Measurements from ENCODE around the gene TLX2. TPM values are rescaled to one million over a fixed set of nuclear protein-coding genes. Genes with fewer than 3 reads are reported as not detected.

The TLX2 gene
- total and polyA plus RNA-seq, 2 of the 13 experiments (the other 11 are each of a cell fraction or from before 2014, with no cell fraction given), result 0.05 to 0.20 TPM

- TF ChIP-seq MED8 (CRISPR knock-in tag; IDR thresholded peaks at IDR 0.05; ENCODE audit: insufficient replicate concordance) (peak; percentile 57), SMAD3 (CRISPR knock-in tag; IDR thresholded peaks at IDR 0.05) (peak; percentile 72; the same call in 1 of the 2 replicates), CEBPB (IDR thresholded peaks at IDR 0.05; ENCODE audit: borderline replicate concordance, low read depth, low read length) (peak; percentile 95), ZMYM2 (CRISPR knock-in tag; IDR thresholded peaks at IDR 0.05) (peak; percentile 26; the same call in 1 of the 2 replicates), MEIS1 (CRISPR knock-in tag; IDR thresholded peaks at IDR 0.05; ENCODE audit: borderline replicate concordance) (no peak), ZNF441 (CRISPR knock-in tag; IDR thresholded peaks at IDR 0.05; ENCODE audit: borderline replicate concordance) (peak; percentile 100), ZNF883 (CRISPR knock-in tag; IDR thresholded peaks at IDR 0.05; ENCODE audit: not compliant biosample characterization) (peak; percentile 51), NFATC3 (CRISPR knock-in tag; IDR thresholded peaks at IDR 0.05) (peak; percentile 39; the same call in 1 of the 2 replicates), CENPT (CRISPR knock-in tag; IDR thresholded peaks at IDR 0.05; ENCODE audit: low read depth) (no peak), ZNF597 (CRISPR knock-in tag; IDR thresholded peaks at IDR 0.05) (no peak), ESRRA (CRISPR knock-in tag; IDR thresholded peaks at IDR 0.05; ENCODE audit: low read depth) (peak; percentile 72; the same call in 1 of the 2 replicates), NFYB (CRISPR knock-in tag; IDR thresholded peaks at IDR 0.05) (peak; percentile 69), ELF1 (CRISPR knock-in tag; IDR thresholded peaks at IDR 0.05) (no peak), ZNF460 (CRISPR knock-in tag; IDR thresholded peaks at IDR 0.05; ENCODE audit: borderline replicate concordance) (peak; percentile 76; the same call in 1 of the 2 replicates), BORCS8-MEF2B (CRISPR knock-in tag; IDR thresholded peaks at IDR 0.05) (peak; percentile 74; the same call in 1 of the 2 replicates), ZSCAN9 (CRISPR knock-in tag; IDR thresholded peaks at IDR 0.05; ENCODE audit: borderline replicate concordance) (0 out of 2 replicates have a peak, but pooled peaks have one; percentile 65), KDM1A (CRISPR knock-in tag; IDR thresholded peaks at IDR 0.05) (0 out of 2 replicates have a peak, but pooled peaks have one; percentile 50), ZC3H13 (CRISPR knock-in tag; IDR thresholded peaks at IDR 0.05) (peak; percentile 92), SMC3 (IDR thresholded peaks at IDR 0.05; ENCODE audit: low read length) (peak; percentile 33; the same call in 1 of the 2 replicates), ZFAT (CRISPR knock-in tag; conservative IDR thresholded peaks at IDR 0.05) (no peak), KDM5A (IDR thresholded peaks at IDR 0.05; ENCODE audit: borderline replicate concordance, low read length) (peak; percentile 51; the same call in 1 of the 2 replicates), TBX2 (CRISPR knock-in tag; IDR thresholded peaks at IDR 0.05; ENCODE audit: borderline replicate concordance) (peak; percentile 89), ZNF619 (CRISPR knock-in tag; IDR thresholded peaks at IDR 0.05) (peak; percentile 67; the same call in 1 of the 2 replicates), PPARG (CRISPR knock-in tag; conservative IDR thresholded peaks at IDR 0.05) (peak; percentile 70; the same call in 1 of the 2 replicates), ARNTL (CRISPR knock-in tag; IDR thresholded peaks at IDR 0.05) (peak; percentile 78), NFRKB (IDR thresholded peaks at IDR 0.05) (no peak), ZNF362 (CRISPR knock-in tag; IDR thresholded peaks at IDR 0.05; ENCODE audit: borderline replicate concordance) (peak; percentile 66; the same call in 1 of the 2 replicates), NFYC (CRISPR knock-in tag; IDR thresholded peaks at IDR 0.05) (peak; percentile 74)
These were observed 25.4 kb upstream of the TLX2 start (continued) for GRCh38 chr2:74488643-74489481.

Measured in HepG2 (cell line).